Measurements from ENCODE around the gene PSD4. TPM values are rescaled to one million over a fixed set of nuclear protein-coding genes. Genes with fewer than 3 reads are reported as not detected.

The PSD4 gene
- 100 to 1,000 TPM; 222 to 224 TPM for total RNA-seq

DNA sequence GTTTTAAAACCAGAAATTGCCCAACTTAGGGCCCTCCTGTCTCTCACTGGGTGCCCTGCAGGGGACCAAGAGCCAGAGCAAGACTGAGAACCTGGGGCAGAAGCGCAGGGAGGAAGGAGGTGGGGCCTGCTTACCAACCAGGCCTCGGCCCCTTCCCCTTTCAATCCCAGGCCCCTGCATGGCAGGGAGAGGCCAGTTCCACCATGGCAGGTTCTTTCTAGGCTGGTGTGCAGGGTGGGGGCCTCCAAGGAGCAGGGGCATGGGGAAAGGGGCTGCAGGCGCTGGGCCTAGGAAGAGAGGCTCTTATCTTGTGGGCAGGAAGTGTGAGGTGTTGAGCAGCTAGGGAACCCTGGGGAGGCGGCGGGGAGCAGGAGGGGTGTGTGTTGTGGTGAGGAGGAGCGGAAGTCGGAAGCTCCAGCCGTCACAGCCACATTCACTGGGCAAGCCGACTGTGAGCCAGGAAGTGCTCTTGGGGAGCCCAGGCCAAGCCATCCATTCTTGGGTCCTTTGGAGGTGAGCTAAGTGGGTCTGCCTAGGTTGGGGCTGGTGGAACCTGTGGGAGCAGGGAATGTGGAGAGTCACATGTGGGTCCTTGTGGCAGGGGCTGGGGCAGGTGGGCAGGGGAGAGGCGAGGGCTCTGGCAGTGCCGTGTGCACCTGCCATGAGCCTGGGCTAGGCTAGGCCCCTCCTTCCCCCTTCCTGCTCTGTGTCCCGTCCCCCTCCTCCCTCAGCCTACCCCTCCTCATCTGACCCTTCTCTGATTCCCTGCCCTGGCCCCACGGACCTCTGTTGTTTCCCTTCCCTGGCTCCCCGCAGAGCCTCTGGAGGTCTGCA is at the start of gene PSD4:
Gene PSD4 (plus strand): TSS at position 430 of the 834 bp plus-strand sequence. CDS start 8,486 bp downstream, outside the sequence.
- CTCF ChIA-PET: interaction anchor here (0.5 to 3.8 kb wide), 8 partner anchors 9 to 75 kb away, joined by 3 to 34 read pairs (median 10); no protein-coding TSS in a partner anchor

DNA sequence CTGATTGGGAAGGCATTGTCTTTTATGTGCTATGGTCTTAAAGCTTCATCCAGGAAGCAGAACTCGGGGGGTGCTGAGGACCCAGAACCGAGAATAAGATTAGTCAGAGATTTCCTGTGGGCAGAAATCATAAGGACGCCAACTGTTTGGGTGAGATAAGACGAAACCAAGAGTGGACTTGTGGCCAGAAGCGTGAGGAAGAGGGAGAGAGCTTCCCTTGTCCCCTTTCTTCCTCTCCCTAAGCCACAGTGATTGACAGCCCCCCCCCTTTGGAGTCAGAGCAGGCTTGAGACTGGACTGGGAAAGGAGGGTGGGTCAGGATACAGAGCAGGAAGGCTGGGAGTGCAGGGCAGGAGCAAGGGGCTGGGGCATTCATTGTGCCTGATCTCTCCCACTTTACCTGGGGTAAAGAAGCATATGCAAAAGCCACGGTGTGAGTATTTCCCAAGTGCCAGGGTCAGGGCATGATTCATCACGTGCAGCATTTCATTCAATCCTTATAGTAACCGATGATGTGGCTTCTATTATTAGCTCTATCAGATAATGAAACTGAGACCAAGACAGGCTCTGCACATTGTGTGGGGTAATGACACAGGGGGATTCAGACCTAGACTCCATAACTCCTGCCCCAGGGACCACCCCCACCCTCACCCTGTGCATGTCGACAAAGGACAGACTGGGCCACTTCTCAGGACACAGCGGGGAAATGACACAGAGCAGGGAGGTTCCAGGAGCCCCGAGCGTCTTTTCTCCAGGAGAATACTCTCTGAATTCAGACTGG is 49.4 kb upstream of the PSD4 start:
- POLR2A ChIA-PET: no interaction called here
- CTCF ChIA-PET: interaction anchor here (0.9 to 2.4 kb wide), 5 partner anchors 10 to 51 kb away, joined by 3 to 6 read pairs (median 3); no protein-coding TSS in a partner anchor

More for the DNA sequence above, at the start of gene PSD4:
- POLR2A ChIA-PET: interaction anchor here (0.7 to 3.4 kb wide), 10 partner anchors 9 to 258 kb away, joined by 3 to 45 read pairs (median 10); no protein-coding TSS in a partner anchor

- POLR2A ChIA-PET: no interaction called here
- CTCF ChIA-PET: interaction anchor here (1.1 to 2.4 kb wide), 4 partner anchors 10 to 73 kb away, joined by 3 to 6 read pairs (median 3); no protein-coding TSS in a partner anchor
These were observed 48.6 kb upstream of the PSD4 start for GRCh38 chr2:113124984-113125855.

DNA sequence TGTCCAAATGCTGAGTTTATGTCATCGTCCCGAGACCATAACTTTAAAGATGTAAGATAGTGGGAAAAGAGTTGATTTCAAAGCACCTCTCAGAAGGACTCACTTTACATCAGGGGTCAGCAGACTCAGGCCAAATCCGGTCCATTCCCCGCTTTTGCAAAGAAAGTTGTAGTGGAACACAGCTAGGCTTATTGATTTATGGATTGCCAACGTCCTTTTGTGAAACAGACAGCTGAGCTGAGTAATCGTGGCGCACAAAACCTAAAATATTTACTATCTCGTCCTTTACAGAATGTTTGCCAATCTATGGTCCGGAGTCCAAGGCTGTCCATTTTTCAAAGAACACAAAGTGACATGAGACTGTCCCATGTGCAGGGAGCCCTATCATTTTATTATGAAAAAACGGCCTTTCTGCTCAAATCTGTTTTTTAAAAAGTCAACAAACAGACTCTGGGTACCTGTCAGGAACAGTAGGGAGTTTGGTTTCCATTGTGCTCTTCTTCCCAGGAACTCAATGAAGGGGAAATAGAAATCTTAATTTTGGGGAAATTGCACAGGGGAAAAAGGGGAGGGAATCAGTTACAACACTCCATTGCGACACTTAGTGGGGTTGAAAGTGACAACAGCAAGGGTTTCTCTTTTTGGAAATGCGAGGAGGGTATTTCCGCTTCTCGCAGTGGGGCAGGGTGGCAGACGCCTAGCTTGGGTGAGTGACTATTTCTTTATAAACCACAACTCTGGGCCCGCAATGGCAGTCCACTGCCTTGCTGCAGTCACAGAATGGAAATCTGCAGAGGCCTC is 46.7 kb upstream of the PSD4 start, which contains the start of gene IL1RN:
Gene IL1RN (plus strand): TSS at position 754 of the 801 bp plus-strand sequence. CDS start 27 bp downstream, at position 781.
- POLR2A ChIA-PET: no interaction called here
- CTCF ChIA-PET: interaction anchor here (1.4 kb wide), 1 partner anchor 72 kb away, joined by 3 read pairs; no protein-coding TSS in a partner anchor

- CTCF ChIA-PET: interaction anchor here (0.6 kb wide), 1 partner anchor 26 kb away, joined by 3 read pairs; no protein-coding TSS in a partner anchor
- POLR2A ChIA-PET: no interaction called here
These were observed 45.9 kb upstream of the PSD4 start for GRCh38 chr2:113127646-113128570.

- ChIA-PET CTCF (interaction anchor here (1.1 to 1.5 kb wide), 3 partner anchors 9 to 50 kb away, joined by 3 to 5 read pairs (median 4); no protein-coding TSS in a partner anchor), POLR2A (no interaction called here)
These were observed 44.2 kb upstream of the PSD4 start for GRCh38 chr2:113129519-113130078.

- CTCF ChIA-PET: interaction anchor here (1.5 kb wide), 1 partner anchor 8 kb away, joined by 5 read pairs; no protein-coding TSS in a partner anchor
- POLR2A ChIA-PET: no interaction called here
These were observed 42.2 kb upstream of the PSD4 start for GRCh38 chr2:113131352-113132185.

GRCh38 chr2:113132414-113133021 is 41.3 kb upstream of the PSD4 start:
- ChIA-PET CTCF (interaction anchor here (7.1 kb wide), 1 partner anchor 69 kb away, joined by 80 read pairs; no protein-coding TSS in a partner anchor), POLR2A (no interaction called here)

DNA sequence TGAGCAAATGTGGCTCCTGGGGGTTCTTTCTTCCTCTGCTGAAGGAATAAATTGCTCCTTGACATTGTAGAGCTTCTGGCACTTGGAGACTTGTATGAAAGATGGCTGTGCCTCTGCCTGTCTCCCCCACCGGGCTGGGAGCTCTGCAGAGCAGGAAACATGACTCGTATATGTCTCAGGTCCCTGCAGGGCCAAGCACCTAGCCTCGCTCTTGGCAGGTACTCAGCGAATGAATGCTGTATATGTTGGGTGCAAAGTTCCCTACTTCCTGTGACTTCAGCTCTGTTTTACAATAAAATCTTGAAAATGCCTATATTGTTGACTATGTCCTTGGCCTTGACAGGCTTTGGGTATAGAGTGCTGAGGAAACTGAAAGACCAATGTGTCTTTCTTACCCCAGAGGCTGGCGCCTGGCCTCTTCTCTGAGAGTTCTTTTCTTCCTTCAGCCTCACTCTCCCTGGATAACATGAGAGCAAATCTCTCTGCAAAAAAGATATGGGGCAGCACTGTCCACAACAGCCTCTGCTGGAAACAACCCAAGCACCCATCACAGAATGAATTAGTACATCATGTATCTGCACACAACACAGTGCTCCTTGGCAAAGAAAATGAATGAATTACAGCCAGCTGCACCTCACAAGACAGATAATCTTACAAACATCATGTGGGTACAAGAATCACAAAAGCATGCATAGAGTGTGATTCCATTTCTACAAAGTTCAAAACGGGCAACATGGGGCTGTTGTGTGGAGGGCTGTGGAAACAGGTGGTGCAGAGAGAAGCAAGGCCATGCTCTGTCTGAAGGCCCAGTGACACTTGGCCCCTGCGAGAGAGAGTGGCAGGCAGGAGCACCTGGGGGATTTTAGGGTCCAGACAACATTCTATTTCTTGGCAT is 39.8 kb upstream of the PSD4 start:
- CTCF ChIA-PET: interaction anchor here (1.1 to 7.1 kb wide), 2 partner anchors 54 to 67 kb away, joined by 3 to 80 read pairs; no protein-coding TSS in a partner anchor
- POLR2A ChIA-PET: interaction anchor here (0.8 kb wide), 1 partner anchor 47 kb away, joined by 7 read pairs; no protein-coding TSS in a partner anchor

DNA sequence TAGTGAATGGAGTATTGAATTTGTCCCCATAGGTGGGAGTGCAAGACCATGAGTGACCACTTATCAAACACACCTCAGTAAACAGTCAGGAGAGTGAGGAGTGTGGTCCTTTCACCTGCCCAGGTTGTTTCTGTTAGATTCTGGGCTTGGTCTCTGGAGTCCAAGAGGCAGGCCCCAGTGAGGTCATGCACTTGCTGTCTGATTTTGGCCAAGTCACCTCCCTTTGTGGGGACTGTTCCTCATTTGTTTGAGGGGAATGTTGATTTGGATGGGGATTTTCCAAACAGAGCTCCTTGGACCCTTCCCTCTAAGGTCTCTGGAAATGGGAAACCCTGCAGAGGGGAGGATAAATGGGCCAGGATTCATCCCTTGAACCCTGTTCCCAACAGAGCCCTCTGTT is 39.1 kb upstream of the PSD4 start:
- CTCF ChIA-PET: interaction anchor here (1.1 to 7.1 kb wide), 2 partner anchors 55 to 67 kb away, joined by 3 to 80 read pairs; no protein-coding TSS in a partner anchor
- POLR2A ChIA-PET: no interaction called here

- CTCF ChIA-PET: interaction anchor here (0.8 to 7.1 kb wide), 4 partner anchors 50 to 66 kb away, joined by 3 to 80 read pairs (median 10); no protein-coding TSS in a partner anchor
- POLR2A ChIA-PET: no interaction called here
These were observed 38.5 kb upstream of the PSD4 start for GRCh38 chr2:113135317-113135716.

DNA sequence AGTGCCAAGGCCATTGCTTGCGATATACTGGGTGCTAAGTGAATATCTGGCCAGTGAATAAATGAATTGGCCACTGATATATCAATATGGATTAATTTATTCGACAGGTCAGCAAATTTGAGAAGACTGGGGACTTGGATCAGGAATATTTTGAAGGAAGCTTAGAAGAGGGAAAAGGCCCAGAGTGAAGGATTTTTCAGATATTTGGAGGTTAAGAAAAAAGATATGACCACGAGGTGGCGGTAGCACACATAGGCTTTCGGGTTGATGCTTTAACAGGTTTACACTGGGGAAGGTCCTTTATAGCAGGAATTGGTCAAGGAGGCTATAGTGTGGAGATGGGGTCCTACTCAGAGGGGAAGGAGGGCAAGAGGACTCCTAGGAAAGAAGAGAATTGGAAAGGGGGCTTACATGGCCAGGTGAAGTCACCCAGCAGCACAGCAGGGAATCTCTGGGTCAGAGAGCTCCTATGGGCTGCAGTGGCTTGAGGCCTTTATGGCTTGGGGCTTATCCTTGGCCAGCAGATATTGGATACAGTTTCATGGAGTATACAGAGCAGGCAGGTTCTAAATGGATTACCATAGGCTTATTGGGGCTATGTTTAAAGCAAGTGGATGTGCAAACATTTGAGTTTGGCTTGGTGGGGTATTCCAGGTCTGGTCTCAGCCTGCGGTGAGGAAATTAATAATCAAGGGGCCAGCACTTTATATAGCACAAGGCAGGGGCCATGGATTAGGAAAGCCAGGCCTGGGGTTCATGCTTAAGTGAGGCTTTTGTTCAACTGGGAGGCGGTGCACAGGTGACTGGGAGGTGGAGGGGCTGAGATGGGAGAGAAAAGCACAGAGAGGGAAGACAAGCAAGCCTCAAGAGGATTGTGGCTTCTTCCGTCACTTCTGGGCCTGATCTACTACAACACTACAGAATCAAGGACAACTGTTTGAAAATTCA is 36.7 kb upstream of the PSD4 start:
- ChIA-PET CTCF (interaction anchor here (0.6 to 7.1 kb wide), 31 partner anchors 11 to 253 kb away, joined by 3 to 80 read pairs (median 6); partner anchors contain the start of gene PSD4), POLR2A (interaction anchor here (0.6 to 4.1 kb wide), 2 partner anchors 37 to 186 kb away, joined by 3 to 19 read pairs; partner anchors contain the start of gene PSD4)

DNA sequence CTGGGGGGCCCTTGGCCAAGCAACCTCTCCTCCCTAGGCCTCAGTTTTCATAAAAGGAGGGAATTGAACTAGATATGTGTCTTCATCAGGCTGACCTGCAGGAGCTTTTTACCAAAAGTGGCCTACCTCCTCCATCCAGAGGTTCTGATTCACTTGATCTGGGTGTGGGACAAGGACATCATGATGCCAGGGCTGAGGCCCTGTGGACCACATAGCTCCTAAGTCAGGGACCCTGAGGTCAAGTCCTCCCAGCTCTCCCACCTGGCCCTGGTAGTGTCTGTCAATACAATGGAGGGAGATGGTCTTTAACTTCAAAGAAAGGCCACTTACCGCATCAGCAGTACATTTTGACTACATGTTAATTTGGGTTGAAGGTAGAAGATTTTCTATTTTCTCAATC is 35.9 kb upstream of the PSD4 start:
- ChIA-PET CTCF (interaction anchor here (0.7 to 7.1 kb wide), 31 partner anchors 8 to 253 kb away, joined by 3 to 80 read pairs (median 6); partner anchors contain the start of gene PSD4), POLR2A (interaction anchor here (0.7 to 4.1 kb wide), 2 partner anchors 36 to 42 kb away, joined by 4 to 19 read pairs; partner anchors contain the start of gene PSD4)
